Measurements from ENCODE around the gene UBAP1L. TPM values are rescaled to one million over a fixed set of nuclear protein-coding genes. Genes with fewer than 3 reads are reported as not detected.

The UBAP1L gene
- polyA plus RNA-seq, 1 donor (not counting 4 experiments of a cell fraction or from before 2014, with no cell fraction given): 0.55 TPM

DNA sequence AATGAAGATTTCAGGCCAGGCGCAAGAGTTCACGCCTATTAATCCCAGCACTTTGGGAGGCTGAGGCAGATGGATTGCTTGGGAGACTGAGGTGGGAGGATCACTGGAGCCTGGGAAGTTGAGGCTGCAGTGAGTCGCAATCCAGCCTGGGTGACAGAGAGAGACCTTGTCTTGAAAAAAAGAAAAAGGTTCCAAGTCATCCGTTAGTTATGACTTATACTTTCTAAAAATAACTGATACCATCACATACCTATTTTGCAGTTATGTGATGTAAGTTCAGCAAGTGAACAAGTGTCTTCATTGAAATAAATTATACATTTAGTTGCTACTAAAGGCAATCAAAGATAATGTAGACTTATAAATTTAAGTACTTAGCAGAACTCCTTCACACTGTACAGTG, 48.0 kb upstream of the UBAP1L start:
- dilution Hi-C loops (cut with MboI; ENCODE audit: extremely low pct_ligation_motif_present, low sequenced_read_pairs): no loop called here
- Histone ChIP-seq H3K27ac (ENCODE audit: control insufficient read depth, insufficient read depth, low read length) (no peak overlapping the region), H4K20me1 (ENCODE audit: control insufficient read depth, extremely low read depth, insufficient read depth, low read length) (no peaks in the 10 kb centered on the region), H3K4me3 (ENCODE audit: control insufficient read depth in 2 of 3, extremely low read depth in 1 of 3, insufficient read depth in 2 of 3, low read depth in 1 of 3, low read length in 3 of 3) (no peak overlapping the region), H3K27me3 (ENCODE audit: control insufficient read depth, extremely low read depth, insufficient read depth, low read length) (no peaks in the 10 kb centered on the region), H3K79me2 (ENCODE audit: control insufficient read depth, insufficient read depth, low read length) (peaks cover 5% of the 10 kb centered on the region), H3K9ac (ENCODE audit: control insufficient read depth, extremely low read depth, insufficient read depth, low read length) (no peak overlapping the region), H3K4me2 (ENCODE audit: control insufficient read depth, extremely low read depth, insufficient read depth, low read depth, low read length) (no peak overlapping the region), H2AFZ (ENCODE audit: control insufficient read depth, low read length) (no peak overlapping the region), H3K36me3 (ENCODE audit: control insufficient read depth in 2 of 2, extremely low read depth in 1 of 2, insufficient read depth in 2 of 2, low read length in 2 of 2) (peaks cover 0 to 3% of the 10 kb centered on the region in 2 experiments), H3K4me1 (ENCODE audit: control insufficient read depth, extremely low read depth, insufficient read depth, low read length) (no peaks in the 10 kb centered on the region), H3K9me1 (ENCODE audit: control insufficient read depth, extremely low read depth, insufficient read depth, low read length) (no peaks in the 10 kb centered on the region), H3K9me3 (ENCODE audit: control insufficient read depth, low read depth, low read length) (no peaks in the 10 kb centered on the region)
- TF ChIP-seq, protein P1, sequence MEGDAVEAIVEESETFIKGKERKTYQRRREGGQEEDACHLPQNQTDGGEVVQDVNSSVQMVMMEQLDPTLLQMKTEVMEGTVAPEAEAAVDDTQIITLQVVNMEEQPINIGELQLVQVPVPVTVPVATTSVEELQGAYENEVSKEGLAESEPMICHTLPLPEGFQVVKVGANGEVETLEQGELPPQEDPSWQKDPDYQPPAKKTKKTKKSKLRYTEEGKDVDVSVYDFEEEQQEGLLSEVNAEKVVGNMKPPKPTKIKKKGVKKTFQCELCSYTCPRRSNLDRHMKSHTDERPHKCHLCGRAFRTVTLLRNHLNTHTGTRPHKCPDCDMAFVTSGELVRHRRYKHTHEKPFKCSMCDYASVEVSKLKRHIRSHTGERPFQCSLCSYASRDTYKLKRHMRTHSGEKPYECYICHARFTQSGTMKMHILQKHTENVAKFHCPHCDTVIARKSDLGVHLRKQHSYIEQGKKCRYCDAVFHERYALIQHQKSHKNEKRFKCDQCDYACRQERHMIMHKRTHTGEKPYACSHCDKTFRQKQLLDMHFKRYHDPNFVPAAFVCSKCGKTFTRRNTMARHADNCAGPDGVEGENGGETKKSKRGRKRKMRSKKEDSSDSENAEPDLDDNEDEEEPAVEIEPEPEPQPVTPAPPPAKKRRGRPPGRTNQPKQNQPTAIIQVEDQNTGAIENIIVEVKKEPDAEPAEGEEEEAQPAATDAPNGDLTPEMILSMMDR (optimal IDR thresholded peaks at IDR 0.05 in 1 of 3, IDR thresholded peaks at IDR 0.05 in 1 of 3, conservative IDR thresholded peaks at IDR 0.05 in 1 of 3; ENCODE audit: extremely low read depth in 1 of 3, insufficient read depth in 2 of 3, low read length in 3 of 3): no peak
- no peak for TF ChIP-seq EZH2 (IDR thresholded peaks at IDR 0.05; ENCODE audit: low read length)
- DNase-seq (ENCODE audit: low read depth, low spot score) (no peak), FAIRE-seq (no peak)

DNA sequence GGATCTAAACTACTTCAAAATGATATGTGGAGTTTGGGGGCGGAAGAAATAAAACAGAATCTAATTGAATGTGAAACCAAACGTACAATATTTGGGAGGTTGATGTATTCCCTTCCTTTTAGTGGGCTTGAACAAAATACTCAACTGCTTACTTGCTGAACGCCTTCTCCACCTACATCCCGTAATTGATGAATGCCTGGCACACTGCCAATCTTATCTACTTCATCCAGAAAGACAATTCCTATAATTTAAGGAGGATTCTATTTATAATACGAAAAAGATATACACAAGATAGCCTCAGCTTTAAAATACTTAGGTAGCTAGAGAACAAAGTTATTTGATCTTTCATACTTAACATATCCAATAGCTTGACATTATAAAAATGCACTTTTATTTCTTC, 41.7 kb upstream of the UBAP1L start:
- TF ChIP-seq EZH2 (IDR thresholded peaks at IDR 0.05; ENCODE audit: low read length): no peak
- TF ChIP-seq, protein P1 (optimal IDR thresholded peaks at IDR 0.05 in 1 of 3, IDR thresholded peaks at IDR 0.05 in 1 of 3, conservative IDR thresholded peaks at IDR 0.05 in 1 of 3; ENCODE audit: extremely low read depth in 1 of 3, insufficient read depth in 2 of 3, low read length in 3 of 3): no peak
- Histone ChIP-seq H3K27me3 (ENCODE audit: control insufficient read depth, extremely low read depth, insufficient read depth, low read length) (no peaks in the 10 kb centered on the region), H3K9ac (ENCODE audit: control insufficient read depth, extremely low read depth, insufficient read depth, low read length) (no peak overlapping the region), H3K36me3 (ENCODE audit: control insufficient read depth in 2 of 2, extremely low read depth in 1 of 2, insufficient read depth in 2 of 2, low read length in 2 of 2) (peaks cover 10 to 18% of the 10 kb centered on the region in 2 experiments), H3K4me2 (ENCODE audit: control insufficient read depth, extremely low read depth, insufficient read depth, low read depth, low read length) (no peak overlapping the region), H2AFZ (ENCODE audit: control insufficient read depth, low read length) (no peak overlapping the region), H4K20me1 (ENCODE audit: control insufficient read depth, extremely low read depth, insufficient read depth, low read length) (no peaks in the 10 kb centered on the region), H3K4me1 (ENCODE audit: control insufficient read depth, extremely low read depth, insufficient read depth, low read length) (no peaks in the 10 kb centered on the region), H3K9me1 (ENCODE audit: control insufficient read depth, extremely low read depth, insufficient read depth, low read length) (no peaks in the 10 kb centered on the region), H3K27ac (ENCODE audit: control insufficient read depth, insufficient read depth, low read length) (no peak overlapping the region), H3K9me3 (ENCODE audit: control insufficient read depth, low read depth, low read length) (no peaks in the 10 kb centered on the region), H3K4me3 (ENCODE audit: control insufficient read depth in 2 of 3, extremely low read depth in 1 of 3, insufficient read depth in 2 of 3, low read depth in 1 of 3, low read length in 3 of 3) (no peak overlapping the region), H3K79me2 (ENCODE audit: control insufficient read depth, insufficient read depth, low read length) (no peaks in the 10 kb centered on the region)
- FAIRE-seq (no peak), DNase-seq (ENCODE audit: low read depth, low spot score) (no peak)
- dilution Hi-C loops (cut with MboI; ENCODE audit: extremely low pct_ligation_motif_present, low sequenced_read_pairs): no loop called here

Data from keratinocyte (primary cell).